Esophagus muscularis mucosa (tissue), 3 donors: ENCODE results near the gene UBE2M.

Experiments
- POLR2A ChIP-seq: fragments of 450-650 bp; IDR thresholded peaks from one replicate; pipeline ENCODE4 v1.6.1; 2017; ENCODE audit warnings: antibody characterized with exemption, moderate library complexity, mild to moderate bottlenecking, low read depth
- POLR2AphosphoS5 ChIP-seq, 2 donors: sonication (generic); formaldehyde crosslinking; IDR thresholded peaks; one replicate each; pipeline ENCODE4 v1.6.1; 2017; ENCODE audit warnings: antibody characterized with exemption in 2 of 2
- TF ChIP-seq, protein P1 (sequence below), 3 experiments: fragments of 200-600 bp in 2 of 3; fragments of 450-650 bp in 1 of 3; sonication (generic) in 2 of 3; IDR thresholded peaks; one replicate each; pipeline ENCODE4 v1.5.1; 2017 to 2019; ENCODE audit warnings: antibody characterized with exemption in 3 of 3, mild to moderate bottlenecking in 2 of 3, moderate library complexity in 1 of 3

DNA sequence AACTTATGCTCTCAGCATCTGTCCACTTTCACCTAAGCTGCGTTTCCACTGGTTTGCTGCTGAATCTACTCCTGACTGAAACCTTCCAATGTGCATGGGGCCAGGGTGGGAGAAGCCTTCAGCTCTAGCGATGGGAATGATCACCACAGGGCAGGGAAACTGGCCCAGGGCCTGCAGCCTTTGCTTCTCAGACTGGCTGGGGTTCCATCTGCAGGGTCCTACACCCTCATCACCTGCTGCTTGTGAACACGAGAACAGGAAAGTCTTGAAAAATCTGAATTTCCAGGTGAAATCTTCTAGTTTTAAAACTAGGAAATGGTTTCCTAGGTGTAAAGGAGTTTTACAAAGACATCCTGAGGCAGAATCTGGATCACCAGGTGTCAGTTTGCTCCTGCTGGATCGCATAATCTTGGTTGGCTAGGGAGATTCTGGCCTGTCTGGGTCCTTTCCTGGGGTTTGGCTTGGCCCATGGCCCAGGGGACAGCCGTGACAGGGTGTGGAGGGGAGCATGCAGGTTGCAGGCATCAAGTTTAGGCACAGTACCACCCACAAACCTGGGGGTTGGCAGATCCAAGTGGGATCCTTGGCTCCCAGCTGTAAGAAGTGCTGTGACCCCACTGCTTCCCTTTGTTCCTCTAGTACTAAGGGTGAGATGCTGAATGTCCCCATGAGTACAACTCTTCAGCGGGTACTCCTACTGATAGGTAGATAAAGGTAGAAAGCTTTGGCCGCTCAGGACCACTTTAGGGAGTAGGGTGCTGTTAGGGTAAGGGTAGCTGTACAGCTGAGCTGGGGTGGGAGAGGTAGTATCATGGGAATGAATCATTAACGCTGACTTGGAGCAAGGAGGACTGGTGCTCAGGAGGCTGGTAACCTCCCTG, 1.8 kb upstream of the UBE2M start:
- TF ChIP-seq, protein P1, sequence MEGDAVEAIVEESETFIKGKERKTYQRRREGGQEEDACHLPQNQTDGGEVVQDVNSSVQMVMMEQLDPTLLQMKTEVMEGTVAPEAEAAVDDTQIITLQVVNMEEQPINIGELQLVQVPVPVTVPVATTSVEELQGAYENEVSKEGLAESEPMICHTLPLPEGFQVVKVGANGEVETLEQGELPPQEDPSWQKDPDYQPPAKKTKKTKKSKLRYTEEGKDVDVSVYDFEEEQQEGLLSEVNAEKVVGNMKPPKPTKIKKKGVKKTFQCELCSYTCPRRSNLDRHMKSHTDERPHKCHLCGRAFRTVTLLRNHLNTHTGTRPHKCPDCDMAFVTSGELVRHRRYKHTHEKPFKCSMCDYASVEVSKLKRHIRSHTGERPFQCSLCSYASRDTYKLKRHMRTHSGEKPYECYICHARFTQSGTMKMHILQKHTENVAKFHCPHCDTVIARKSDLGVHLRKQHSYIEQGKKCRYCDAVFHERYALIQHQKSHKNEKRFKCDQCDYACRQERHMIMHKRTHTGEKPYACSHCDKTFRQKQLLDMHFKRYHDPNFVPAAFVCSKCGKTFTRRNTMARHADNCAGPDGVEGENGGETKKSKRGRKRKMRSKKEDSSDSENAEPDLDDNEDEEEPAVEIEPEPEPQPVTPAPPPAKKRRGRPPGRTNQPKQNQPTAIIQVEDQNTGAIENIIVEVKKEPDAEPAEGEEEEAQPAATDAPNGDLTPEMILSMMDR (IDR thresholded peaks at IDR 0.05) = no peak
- no peak for TF ChIP-seq POLR2AphosphoS5 (IDR thresholded peaks at IDR 0.05)
- no peak for TF ChIP-seq POLR2A
